ENCODE measurements around the gene PARD6A. TPM values are rescaled to one million over a fixed set of nuclear protein-coding genes. Genes with fewer than 3 reads are reported as not detected.

PARD6A gene
- total RNA-seq, 2 experiments from 2014 or later: 4.5 to 4.7 TPM

DNA sequence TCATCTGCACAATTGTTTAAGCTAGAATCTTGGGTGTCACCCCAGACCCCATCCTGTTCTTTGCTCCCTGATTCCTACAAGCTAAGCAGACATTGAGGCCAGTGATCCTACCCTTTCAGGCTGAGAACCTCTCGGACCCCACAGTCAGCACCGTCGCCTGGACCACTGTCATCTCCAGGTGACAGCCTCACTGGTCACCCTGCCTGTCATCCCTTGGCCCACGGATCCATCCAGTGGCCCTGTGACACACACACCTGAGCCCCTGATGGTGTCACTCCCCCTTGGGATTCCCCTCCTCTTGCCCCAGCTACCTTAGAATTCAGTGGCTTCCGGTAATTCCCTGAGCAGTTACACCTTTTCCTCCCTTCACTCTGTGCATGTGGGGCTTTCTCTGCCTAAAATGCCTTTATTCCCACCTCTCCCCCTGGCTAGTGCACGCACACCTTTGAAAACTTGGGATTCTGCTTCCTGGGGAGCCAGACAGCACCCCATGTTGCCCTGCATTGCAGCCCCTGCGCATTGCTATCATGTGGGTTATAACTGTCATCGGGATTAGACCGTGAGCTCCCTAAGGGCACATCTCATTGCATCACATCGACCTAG, 8.8 kb downstream of the PARD6A start:
- no peaks in the 10 kb centered on the region for H3K36me3 ChIP-seq (ENCODE audit: insufficient read depth, low read length)
- Mint-ChIP-seq H3K27ac (no peak overlapping the region), H3K36me3 (ENCODE audit: low read depth) (peaks cover 3% of the 10 kb centered on the region), H3K27me3 (no peaks in the 10 kb centered on the region), H3K9me3 (no peaks in the 10 kb centered on the region), H3K4me3 (peak overlapping the region; percentile 35), H3K4me1 (ENCODE audit: low read depth) (peaks cover 23% of the 10 kb centered on the region)
- H3K27ac ChIP-seq (ENCODE audit: low read depth in 1 of 2, low read length in 2 of 2): no peak overlapping the region
- POLR2A ChIA-PET: interaction anchor here (0.6 kb wide), 1 partner anchor 48 kb away, joined by 4 read pairs; no protein-coding TSS in a partner anchor
- CTCF ChIA-PET: interaction anchor here (2.5 to 6.1 kb wide), 3 partner anchors 106 to 148 kb away, joined by 14 to 81 read pairs (median 17); partner anchors contain the start of gene CTCF
- no peaks in the 10 kb centered on the region for H3K9me3 ChIP-seq (ENCODE audit: control insufficient read depth in 1 of 2, insufficient read depth in 1 of 2, low read length in 2 of 2)
- no peaks in the 10 kb centered on the region for H3K27me3 ChIP-seq (ENCODE audit: control insufficient read depth in 1 of 2, insufficient read depth in 2 of 2, low read length in 2 of 2)
- peak in 1 of 14 experiments; percentile 26 for DNase-seq
- H3K4me1 ChIP-seq (ENCODE audit: insufficient read depth, low read length): peaks cover 35% of the 10 kb centered on the region
- intact Hi-C loops (cut with DNase I, micrococcal nuclease): loop anchor here (2.0 to 5.0 kb wide), 5 partner anchors 47 to 187 kb away; partner anchors contain the start of genes AGRP (in 1 of the 2), ATP6V0D1 (in 1 of the 2), CENPT (in 1 of the 2) and CTCF (in 1 of the 2)
- ATAC-seq (ENCODE audit: poor library complexity): no peak
- no peak overlapping the region for H3K4me3 ChIP-seq (ENCODE audit: low read length)
- TF ChIP-seq, protein P1, sequence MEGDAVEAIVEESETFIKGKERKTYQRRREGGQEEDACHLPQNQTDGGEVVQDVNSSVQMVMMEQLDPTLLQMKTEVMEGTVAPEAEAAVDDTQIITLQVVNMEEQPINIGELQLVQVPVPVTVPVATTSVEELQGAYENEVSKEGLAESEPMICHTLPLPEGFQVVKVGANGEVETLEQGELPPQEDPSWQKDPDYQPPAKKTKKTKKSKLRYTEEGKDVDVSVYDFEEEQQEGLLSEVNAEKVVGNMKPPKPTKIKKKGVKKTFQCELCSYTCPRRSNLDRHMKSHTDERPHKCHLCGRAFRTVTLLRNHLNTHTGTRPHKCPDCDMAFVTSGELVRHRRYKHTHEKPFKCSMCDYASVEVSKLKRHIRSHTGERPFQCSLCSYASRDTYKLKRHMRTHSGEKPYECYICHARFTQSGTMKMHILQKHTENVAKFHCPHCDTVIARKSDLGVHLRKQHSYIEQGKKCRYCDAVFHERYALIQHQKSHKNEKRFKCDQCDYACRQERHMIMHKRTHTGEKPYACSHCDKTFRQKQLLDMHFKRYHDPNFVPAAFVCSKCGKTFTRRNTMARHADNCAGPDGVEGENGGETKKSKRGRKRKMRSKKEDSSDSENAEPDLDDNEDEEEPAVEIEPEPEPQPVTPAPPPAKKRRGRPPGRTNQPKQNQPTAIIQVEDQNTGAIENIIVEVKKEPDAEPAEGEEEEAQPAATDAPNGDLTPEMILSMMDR (IDR thresholded peaks at IDR 0.05): no peak

DNA sequence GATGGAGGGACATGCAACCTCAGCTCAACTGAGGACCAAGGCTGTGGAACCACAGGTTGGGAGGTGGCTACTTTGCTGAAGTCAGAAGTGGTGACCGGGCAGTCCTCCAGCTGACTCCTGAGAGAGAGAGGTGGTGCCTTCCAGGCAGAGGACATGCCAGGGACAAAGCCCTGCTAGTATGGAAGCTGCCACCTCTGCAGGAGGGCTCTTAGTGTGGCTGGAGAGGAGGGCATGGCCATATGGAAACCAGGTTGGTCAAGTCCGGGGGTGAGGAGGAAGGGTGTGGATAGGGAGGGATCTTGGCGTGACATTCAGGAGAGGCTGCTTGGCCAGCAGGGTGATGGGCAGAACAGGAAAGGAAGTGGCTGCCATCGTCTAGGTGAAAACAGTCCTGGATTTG, 11.5 kb downstream of the PARD6A start:
- peaks cover 13% of the 10 kb centered on the region for H3K4me1 Mint-ChIP-seq (ENCODE audit: low read depth)
- intact Hi-C loops (cut with DNase I, micrococcal nuclease): loop anchor here in 1 of 2 experiments (2.0 kb wide), 1 partner anchor 256 kb away; no protein-coding TSS in a partner anchor
- H3K27me3 Mint-ChIP-seq: no peaks in the 10 kb centered on the region
- TF ChIP-seq, protein P1 (IDR thresholded peaks at IDR 0.05): no peak
- H3K9me3 ChIP-seq (ENCODE audit: control insufficient read depth in 1 of 2, insufficient read depth in 1 of 2, low read length in 2 of 2): no peaks in the 10 kb centered on the region
- no peak for ATAC-seq (ENCODE audit: poor library complexity)
- ChIA-PET POLR2A (no interaction called here), CTCF (interaction anchor here (0.6 to 2.3 kb wide), 10 partner anchors 8 to 368 kb away, joined by 3 to 18 read pairs (median 4); partner anchors contain the start of gene CARMIL2)
- no peaks in the 10 kb centered on the region for H3K36me3 ChIP-seq (ENCODE audit: insufficient read depth, low read length)
- H3K4me3 ChIP-seq (ENCODE audit: low read length): no peak overlapping the region
- DNase-seq: no peak
- no peak overlapping the region for H3K27ac Mint-ChIP-seq
- H3K27ac ChIP-seq (ENCODE audit: low read depth in 1 of 2, low read length in 2 of 2): no peak overlapping the region
- H3K36me3 Mint-ChIP-seq (ENCODE audit: low read depth): no peaks in the 10 kb centered on the region
- H3K4me1 ChIP-seq (ENCODE audit: insufficient read depth, low read length): peaks cover 17% of the 10 kb centered on the region
- H3K27me3 ChIP-seq (ENCODE audit: control insufficient read depth in 1 of 2, insufficient read depth in 2 of 2, low read length in 2 of 2): no peaks in the 10 kb centered on the region
- H3K9me3 Mint-ChIP-seq: no peaks in the 10 kb centered on the region
- no peak overlapping the region for H3K4me3 Mint-ChIP-seq

DNA sequence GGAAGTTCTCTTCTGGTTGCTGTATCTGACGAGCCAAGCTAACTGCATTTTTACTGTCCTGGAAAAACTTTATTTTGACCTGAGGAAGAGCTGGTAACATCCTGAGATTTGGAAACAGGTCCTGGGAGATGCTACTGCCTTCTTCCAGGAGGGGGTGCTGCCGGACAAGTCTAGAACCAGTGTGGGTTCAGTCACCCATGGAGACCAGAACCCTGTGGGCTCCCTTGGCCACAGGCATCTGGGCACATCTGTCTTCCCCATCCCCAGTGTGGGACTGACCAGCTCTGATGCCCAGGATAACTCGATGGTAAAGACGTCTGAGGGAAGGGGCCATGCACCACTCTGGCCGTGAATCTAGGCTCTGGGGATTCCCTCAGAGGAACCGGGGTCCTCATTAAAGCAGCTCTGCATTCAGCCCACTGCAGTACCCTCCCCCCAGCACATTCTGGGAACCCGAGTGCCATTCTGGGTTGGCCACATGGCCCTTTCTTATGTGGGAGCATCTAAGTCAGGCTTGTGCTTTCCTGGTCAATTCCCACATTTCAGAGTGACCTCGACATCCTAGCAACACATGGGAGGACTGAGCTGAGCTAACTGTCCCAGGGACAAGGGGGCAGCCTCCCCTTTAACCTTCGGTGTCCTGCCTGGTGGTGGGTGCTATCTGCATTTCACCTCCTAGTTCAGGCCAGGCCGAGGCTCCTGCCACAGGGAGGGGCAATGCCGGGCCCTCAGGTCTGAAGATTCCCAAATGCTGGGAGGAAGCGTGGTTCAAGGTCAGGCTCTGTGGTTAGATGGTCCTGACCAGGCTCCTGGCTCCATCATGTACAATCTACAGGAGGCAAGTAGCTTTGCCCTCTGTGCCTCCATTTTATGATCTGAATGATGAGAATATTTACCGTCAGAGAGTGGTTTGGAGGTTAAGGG, 12.2 kb downstream of the PARD6A start:
- H3K27me3 ChIP-seq (ENCODE audit: control insufficient read depth in 1 of 2, insufficient read depth in 2 of 2, low read length in 2 of 2): no peaks in the 10 kb centered on the region
- H3K9me3 Mint-ChIP-seq: no peaks in the 10 kb centered on the region
- no peaks in the 10 kb centered on the region for H3K27me3 Mint-ChIP-seq
- H3K4me3 Mint-ChIP-seq: no peak overlapping the region
- no peaks in the 10 kb centered on the region for H3K36me3 ChIP-seq (ENCODE audit: insufficient read depth, low read length)
- ChIA-PET POLR2A (no interaction called here), CTCF (interaction anchor here (0.5 to 2.3 kb wide), 12 partner anchors 9 to 368 kb away, joined by 3 to 18 read pairs (median 4); partner anchors contain the start of gene CARMIL2)
- H3K4me1 Mint-ChIP-seq (ENCODE audit: low read depth): peaks cover 7% of the 10 kb centered on the region
- H3K36me3 Mint-ChIP-seq (ENCODE audit: low read depth): no peaks in the 10 kb centered on the region
- peak in 12 of 14 experiments; percentile 31 to 75 (median 50) for DNase-seq
- intact Hi-C loops (cut with DNase I, micrococcal nuclease): loop anchor here in 1 of 2 experiments (2.0 kb wide), 1 partner anchor 256 kb away; no protein-coding TSS in a partner anchor
- ATAC-seq (ENCODE audit: poor library complexity): peak; percentile 20
- peaks cover 10% of the 10 kb centered on the region for H3K4me1 ChIP-seq (ENCODE audit: insufficient read depth, low read length)
- H3K4me3 ChIP-seq (ENCODE audit: low read length): no peak overlapping the region
- H3K27ac Mint-ChIP-seq: no peak overlapping the region
- no peak overlapping the region for H3K27ac ChIP-seq (ENCODE audit: low read depth in 1 of 2, low read length in 2 of 2)
- no peaks in the 10 kb centered on the region for H3K9me3 ChIP-seq (ENCODE audit: control insufficient read depth in 1 of 2, insufficient read depth in 1 of 2, low read length in 2 of 2)
- TF ChIP-seq, protein P1 (IDR thresholded peaks at IDR 0.05): peak; percentile 64

Data from CD4-positive, alpha-beta T cell (primary cell).